GM13976 (cell line): ENCODE measurements around the gene SCGN.

ENCODE experiments used
- DNase-seq: peaks from one replicate; pipeline ENCODE4 v3.0.0; 2012; ENCODE audit warnings: low spot score
- in situ Hi-C: fragments of 300-500 bp; cut with MboI; formaldehyde crosslinking; loops from one replicate; pipeline ENCODE4 v1.12.0; 2022; ENCODE audit warnings: low sequenced_read_pairs, mixed read lengths, inconsistent platforms; ENCODE audit not compliant: unreplicated experiment
- TF ChIP-seq, protein P1 (sequence below): IDR thresholded peaks from 2 replicates; pipeline ENCODE4 v1.5.1; 2012; ENCODE audit warnings: borderline replicate concordance, mild to moderate bottlenecking; ENCODE audit not compliant: insufficient read depth; ENCODE audit errors: extremely low read depth, missing control alignments, control extremely low read depth

SCGN gene

DNA sequence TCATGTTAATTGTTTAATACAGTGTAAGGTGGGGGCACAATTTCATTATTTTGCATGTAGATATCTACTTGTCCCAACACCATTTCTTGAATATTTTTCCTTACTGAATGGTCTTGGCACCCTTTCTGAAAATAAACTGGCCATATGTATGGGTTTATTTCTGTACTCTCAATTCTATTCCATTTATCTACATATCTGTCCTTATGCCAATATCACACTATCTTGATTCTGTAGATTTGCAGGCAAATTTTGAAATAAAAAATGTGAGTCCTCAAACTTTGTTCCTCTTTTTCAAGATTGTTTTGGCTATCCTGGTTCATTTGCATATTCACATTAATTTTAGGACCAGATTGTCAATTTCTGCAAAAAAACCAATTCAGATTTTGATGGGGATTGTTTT, 34.8 kb downstream of the SCGN start:
- no peak for DNase-seq
- in situ Hi-C loops, result no loop called here
- TF ChIP-seq, protein P1, sequence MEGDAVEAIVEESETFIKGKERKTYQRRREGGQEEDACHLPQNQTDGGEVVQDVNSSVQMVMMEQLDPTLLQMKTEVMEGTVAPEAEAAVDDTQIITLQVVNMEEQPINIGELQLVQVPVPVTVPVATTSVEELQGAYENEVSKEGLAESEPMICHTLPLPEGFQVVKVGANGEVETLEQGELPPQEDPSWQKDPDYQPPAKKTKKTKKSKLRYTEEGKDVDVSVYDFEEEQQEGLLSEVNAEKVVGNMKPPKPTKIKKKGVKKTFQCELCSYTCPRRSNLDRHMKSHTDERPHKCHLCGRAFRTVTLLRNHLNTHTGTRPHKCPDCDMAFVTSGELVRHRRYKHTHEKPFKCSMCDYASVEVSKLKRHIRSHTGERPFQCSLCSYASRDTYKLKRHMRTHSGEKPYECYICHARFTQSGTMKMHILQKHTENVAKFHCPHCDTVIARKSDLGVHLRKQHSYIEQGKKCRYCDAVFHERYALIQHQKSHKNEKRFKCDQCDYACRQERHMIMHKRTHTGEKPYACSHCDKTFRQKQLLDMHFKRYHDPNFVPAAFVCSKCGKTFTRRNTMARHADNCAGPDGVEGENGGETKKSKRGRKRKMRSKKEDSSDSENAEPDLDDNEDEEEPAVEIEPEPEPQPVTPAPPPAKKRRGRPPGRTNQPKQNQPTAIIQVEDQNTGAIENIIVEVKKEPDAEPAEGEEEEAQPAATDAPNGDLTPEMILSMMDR, result no peak

- in situ Hi-C loops, result no loop called here
- DNase-seq, result no peak
- TF ChIP-seq, protein P1, result no peak
Measured at GRCh38 chr6:25689966-25690365, 38.0 kb downstream of the SCGN start.

DNA sequence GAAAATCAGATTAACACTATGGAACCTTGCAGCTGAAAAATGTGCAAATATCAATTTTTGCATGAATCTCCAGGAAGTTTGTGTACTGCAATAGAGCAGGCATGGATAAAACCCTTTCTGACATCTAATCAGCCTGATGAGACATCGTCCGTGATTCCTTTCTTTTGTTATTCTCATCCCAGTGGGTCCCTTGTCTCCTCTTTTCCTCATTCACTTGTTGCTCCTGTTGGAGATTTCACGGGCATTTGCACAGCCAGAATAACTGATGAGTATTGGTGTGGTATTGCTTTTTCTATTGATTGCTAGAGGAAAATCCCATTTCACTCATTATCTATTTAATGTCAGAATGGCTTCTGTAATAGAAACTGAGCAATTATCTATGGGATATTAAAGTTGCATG, 39.9 kb downstream of the SCGN start:
- in situ Hi-C loops, result no loop called here
- TF ChIP-seq, protein P1, result no peak
- no peak for DNase-seq

DNA sequence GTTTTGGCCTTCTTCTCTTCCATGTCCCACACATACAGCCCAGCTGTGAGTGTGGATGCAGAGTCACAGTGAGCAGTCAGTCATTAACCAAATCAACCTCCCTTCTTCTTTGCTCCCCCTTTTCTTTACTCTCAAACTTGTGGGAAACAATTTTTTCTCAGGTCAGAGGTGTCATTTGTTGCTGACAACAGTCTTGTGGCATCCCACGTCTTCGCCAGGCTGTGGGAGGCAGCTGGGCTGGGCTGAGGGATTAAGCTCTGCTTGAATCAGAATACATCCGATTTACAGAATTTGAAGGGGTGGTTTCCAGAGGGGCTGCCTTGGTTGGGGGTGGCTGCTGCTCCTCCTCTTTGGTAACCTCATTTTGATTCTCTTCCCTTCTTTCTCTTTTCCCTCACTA, 40.5 kb downstream of the SCGN start:
- no peak for DNase-seq
- in situ Hi-C loops, result no loop called here
- TF ChIP-seq, protein P1, result no peak

DNA sequence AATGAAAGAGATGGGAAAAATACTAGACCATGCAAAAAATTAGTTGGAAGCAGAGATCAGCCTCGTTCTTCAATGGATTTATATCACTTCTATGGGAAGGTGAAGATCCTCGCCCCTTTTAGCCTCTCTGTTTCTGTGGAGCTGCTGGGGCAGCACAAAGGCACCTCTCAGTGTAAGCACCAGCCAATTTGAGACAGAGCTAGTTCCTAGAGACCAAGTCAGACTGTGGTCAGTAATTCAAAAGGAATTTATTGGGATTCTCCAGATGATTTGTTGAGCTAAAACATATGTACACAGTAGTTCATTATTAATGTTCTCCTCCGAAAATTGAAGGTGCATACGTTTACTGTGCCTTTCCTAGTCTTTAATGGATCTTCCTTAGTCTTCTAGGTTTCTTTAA, 42.4 kb downstream of the SCGN start:
- TF ChIP-seq, protein P1, result no peak
- in situ Hi-C loops, result no loop called here
- no peak for DNase-seq

- in situ Hi-C loops, result no loop called here
- no peak for DNase-seq
- TF ChIP-seq, protein P1, result no peak
Measured at GRCh38 chr6:25695671-25696070, 43.7 kb downstream of the SCGN start.
